ENCODE measurements around the gene C3orf20. TPM values are rescaled to one million over a fixed set of nuclear protein-coding genes. Genes with fewer than 3 reads are reported as not detected.

Gene C3orf20
- total and polyA plus RNA-seq, 2 of the 4 experiments (the other 2 are of a cell fraction), result not detected

DNA sequence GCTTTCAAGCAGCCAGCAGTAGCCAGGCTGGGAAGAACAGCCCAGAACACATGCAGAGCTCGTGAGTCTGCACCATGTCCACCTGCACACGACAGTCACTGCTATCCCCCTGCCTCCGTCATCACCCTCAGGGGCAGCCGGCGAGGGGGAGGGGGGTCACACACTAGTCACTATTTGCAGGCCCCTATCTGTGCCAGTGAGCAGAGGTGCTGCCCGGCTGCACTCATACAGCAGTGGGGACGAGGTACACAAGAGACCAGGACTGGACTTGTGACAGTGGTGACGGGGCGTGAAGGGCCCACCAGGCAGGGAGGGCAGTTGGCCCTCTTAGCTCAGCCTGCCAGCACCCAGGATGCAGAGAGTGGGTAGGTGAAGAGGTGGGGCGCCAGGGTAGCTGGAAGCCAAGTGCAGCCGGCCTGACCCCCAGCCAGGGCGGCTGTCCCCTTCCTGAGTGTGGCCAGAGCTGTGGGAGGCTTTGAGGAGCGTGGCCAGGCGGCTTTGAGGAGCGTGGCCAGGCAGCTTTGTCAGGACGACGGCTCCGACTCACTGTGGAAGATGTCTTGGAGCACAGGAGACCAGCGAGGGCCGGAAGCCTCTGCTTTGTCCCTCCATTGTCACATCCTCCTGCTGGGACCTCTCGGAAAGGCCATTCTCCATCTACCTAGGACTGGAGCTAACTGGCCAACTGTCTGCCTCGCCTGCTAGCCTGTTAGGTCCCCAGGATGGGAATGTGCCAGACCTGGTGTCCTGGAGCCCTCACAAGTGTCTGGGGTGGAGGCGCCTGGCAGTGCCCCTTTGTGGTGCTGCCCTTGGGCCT, 91.7 kb downstream of the C3orf20 start:
- Histone ChIP-seq H3K79me1 (ENCODE audit: low read depth in 1 of 2, low read length in 2 of 2) (no peaks in the 10 kb centered on the region), H2BK20ac (ENCODE audit: low read depth, low read length) (no peak overlapping the region), H3K9me3 (ENCODE audit: control insufficient read depth, insufficient read depth, low read length) (no peaks in the 10 kb centered on the region), H4K91ac (ENCODE audit: insufficient read depth, low read depth, low read length) (no peak overlapping the region), H4K20me1 (ENCODE audit: insufficient read depth, low read length) (no peaks in the 10 kb centered on the region), H3K4me3 (ENCODE audit: insufficient read depth, low read depth, low read length) (no peak overlapping the region), H2BK120ac (ENCODE audit: low read depth, low read length) (no peak overlapping the region), H4K8ac (ENCODE audit: low read depth in 2 of 2, low read length in 2 of 2) (no peak overlapping the region), H2BK5ac (ENCODE audit: low read depth, low read length, poor library complexity, severe bottlenecking) (no peak overlapping the region), H3K4me1 (ENCODE audit: control insufficient read depth, insufficient read depth, low read length) (no peaks in the 10 kb centered on the region), H3K23ac (ENCODE audit: low read depth, low read length) (no peak overlapping the region), H3K9ac (ENCODE audit: low read depth, low read length) (no peak overlapping the region), H2AK5ac (ENCODE audit: low read depth, low read length) (no peak overlapping the region), H3K14ac (replicated peaks; ENCODE audit: low read depth, low read length) (no peak overlapping the region), H3K4me2 (ENCODE audit: low read depth, low read length) (no peak overlapping the region), H2BK15ac (ENCODE audit: low read depth, low read length) (no peak overlapping the region), H3K36me3 (ENCODE audit: control insufficient read depth, insufficient read depth, low read length) (no peaks in the 10 kb centered on the region), H3K9me1 (ENCODE audit: insufficient read depth, low read length) (no peaks in the 10 kb centered on the region), H3K27me3 (ENCODE audit: control insufficient read depth, insufficient read depth, low read length) (peaks cover 6% of the 10 kb centered on the region; the same call in 1 of the 2 replicates), H4K5ac (ENCODE audit: low read depth, low read length) (no peak overlapping the region), H2AFZ (replicated peaks; ENCODE audit: low read length, poor library complexity) (no peak overlapping the region), H3K27ac (ENCODE audit: insufficient read depth, low read length) (no peak overlapping the region), H3K4ac (ENCODE audit: low read depth, low read length) (no peak overlapping the region), H3K56ac (ENCODE audit: extremely low read depth, insufficient read depth, low read length) (no peak overlapping the region), H3K18ac (ENCODE audit: low read depth, low read length) (no peak overlapping the region), H2AK9ac (replicated peaks; ENCODE audit: low read depth, low read length, poor library complexity) (no peak overlapping the region)
- TF ChIP-seq NFE2L2 (IDR thresholded peaks at IDR 0.05; ENCODE audit: low read depth, low read length), result no peak
- no TSS peak for BruUV-seq (replicated peaks)
- in situ Hi-C loops (cut with MboI; ENCODE audit: low sequenced_read_pairs), result no loop called here
- 30% methylated on average over 2 of the region's 23 CpGs; no CpG with 5 or more reads in 1 of the 2 experiments for WGBS, 2 experiments (ENCODE audit: extremely low coverage in 2 of 2, insufficient read length in 1 of 2)
- no peak for DNase-seq
- no peak for ATAC-seq (ENCODE audit: low read depth)
- ChIA-PET CTCF (no interaction called here), POLR2A (ENCODE audit: unreplicated experiment) (no interaction called here)
- dilution Hi-C loops (cut with HindIII; ENCODE audit: low sequenced_read_pairs, unreplicated experiment), result no loop called here
- intact Hi-C loops (cut with micrococcal nuclease), result no loop called here
